ENCODE results near the gene PTBP1.

DNA sequence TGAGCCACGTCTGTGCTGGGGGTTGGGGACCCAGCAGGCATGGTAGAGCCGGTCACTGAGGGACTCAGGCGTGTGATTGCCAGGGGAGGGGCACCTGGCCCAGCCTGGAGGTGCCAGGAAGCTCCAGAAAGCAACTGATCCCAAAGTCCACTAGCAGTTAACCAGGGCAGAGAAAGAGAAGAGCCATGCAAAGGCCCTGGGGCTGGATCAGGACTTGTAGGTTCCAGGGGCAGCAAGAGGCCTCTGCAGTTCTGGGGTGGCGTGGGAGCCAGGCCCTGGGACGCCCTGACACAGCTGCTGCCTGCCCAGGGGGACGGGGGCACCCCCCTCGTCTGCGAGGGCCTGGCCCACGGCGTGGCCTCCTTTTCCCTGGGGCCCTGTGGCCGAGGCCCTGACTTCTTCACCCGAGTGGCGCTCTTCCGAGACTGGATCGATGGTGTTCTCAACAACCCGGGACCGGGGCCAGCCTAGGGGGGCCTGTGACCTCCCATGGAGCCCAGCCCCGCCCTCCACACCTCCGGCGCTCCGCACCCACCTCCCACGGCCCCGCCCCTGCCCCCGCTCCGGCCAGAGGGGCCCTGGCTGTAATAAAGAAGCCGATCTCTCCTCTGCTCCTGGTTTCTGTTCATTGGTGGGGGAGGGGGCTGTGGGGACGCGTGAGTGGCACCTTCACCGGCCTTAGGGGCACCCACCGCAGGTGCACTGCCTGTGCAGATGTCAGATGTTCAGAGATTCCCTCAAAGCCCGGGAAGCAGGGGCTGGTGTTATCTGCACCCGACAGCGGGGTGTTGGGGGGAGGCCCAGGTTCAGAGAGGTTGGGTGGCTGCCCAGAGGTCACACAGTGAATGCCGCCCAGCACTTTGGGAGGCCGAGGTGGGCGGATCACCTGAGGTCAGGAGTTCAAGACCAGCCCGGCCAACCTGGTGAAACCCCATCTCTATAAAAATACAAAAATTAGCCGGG is 34.4 kb downstream of the PTBP1 start:
- no peak for TF ChIP-seq NBN (IDR thresholded peaks at IDR 0.05; ENCODE audit: low read depth)
- no peak for TF ChIP-seq EP300 (IDR thresholded peaks at IDR 0.05; ENCODE audit: low read length)
- TF ChIP-seq, protein P1, sequence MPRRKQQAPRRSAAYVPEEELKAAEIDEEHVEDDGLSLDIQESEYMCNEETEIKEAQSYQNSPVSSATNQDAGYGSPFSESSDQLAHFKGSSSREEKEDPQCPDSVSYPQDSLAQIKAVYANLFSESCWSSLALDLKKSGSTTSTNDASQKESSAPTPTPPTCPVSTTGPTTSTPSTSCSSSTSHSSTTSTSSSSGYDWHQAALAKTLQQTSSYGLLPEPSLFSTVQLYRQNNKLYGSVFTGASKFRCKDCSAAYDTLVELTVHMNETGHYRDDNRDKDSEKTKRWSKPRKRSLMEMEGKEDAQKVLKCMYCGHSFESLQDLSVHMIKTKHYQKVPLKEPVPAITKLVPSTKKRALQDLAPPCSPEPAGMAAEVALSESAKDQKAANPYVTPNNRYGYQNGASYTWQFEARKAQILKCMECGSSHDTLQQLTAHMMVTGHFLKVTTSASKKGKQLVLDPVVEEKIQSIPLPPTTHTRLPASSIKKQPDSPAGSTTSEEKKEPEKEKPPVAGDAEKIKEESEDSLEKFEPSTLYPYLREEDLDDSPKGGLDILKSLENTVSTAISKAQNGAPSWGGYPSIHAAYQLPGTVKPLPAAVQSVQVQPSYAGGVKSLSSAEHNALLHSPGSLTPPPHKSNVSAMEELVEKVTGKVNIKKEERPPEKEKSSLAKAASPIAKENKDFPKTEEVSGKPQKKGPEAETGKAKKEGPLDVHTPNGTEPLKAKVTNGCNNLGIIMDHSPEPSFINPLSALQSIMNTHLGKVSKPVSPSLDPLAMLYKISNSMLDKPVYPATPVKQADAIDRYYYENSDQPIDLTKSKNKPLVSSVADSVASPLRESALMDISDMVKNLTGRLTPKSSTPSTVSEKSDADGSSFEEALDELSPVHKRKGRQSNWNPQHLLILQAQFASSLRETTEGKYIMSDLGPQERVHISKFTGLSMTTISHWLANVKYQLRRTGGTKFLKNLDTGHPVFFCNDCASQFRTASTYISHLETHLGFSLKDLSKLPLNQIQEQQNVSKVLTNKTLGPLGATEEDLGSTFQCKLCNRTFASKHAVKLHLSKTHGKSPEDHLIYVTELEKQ (CRISPR knock-in tag; IDR thresholded peaks at IDR 0.05), result no peak
- TF ChIP-seq ZNF76 (CRISPR knock-in tag; IDR thresholded peaks at IDR 0.05; ENCODE audit: borderline replicate concordance), result no peak
- no peak for TF ChIP-seq NFE2 (IDR thresholded peaks at IDR 0.05; ENCODE audit: low read depth)
- no peak for TF ChIP-seq L3MBTL2 (IDR thresholded peaks at IDR 0.05)
- TF ChIP-seq KLF10 (CRISPR knock-in tag; IDR thresholded peaks at IDR 0.05), result no peak
- no peak for TF ChIP-seq ZNF282 (CRISPR knock-in tag; IDR thresholded peaks at IDR 0.05)
- TF ChIP-seq, protein P2, sequence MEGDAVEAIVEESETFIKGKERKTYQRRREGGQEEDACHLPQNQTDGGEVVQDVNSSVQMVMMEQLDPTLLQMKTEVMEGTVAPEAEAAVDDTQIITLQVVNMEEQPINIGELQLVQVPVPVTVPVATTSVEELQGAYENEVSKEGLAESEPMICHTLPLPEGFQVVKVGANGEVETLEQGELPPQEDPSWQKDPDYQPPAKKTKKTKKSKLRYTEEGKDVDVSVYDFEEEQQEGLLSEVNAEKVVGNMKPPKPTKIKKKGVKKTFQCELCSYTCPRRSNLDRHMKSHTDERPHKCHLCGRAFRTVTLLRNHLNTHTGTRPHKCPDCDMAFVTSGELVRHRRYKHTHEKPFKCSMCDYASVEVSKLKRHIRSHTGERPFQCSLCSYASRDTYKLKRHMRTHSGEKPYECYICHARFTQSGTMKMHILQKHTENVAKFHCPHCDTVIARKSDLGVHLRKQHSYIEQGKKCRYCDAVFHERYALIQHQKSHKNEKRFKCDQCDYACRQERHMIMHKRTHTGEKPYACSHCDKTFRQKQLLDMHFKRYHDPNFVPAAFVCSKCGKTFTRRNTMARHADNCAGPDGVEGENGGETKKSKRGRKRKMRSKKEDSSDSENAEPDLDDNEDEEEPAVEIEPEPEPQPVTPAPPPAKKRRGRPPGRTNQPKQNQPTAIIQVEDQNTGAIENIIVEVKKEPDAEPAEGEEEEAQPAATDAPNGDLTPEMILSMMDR (IDR thresholded peaks at IDR 0.05 in 2 of 3, conservative IDR thresholded peaks at IDR 0.05 in 1 of 3; ENCODE audit: insufficient read depth in 2 of 3, low read depth in 1 of 3, low read length in 3 of 3), result no peak
- no peak for TF ChIP-seq POLR2AphosphoS5 (IDR thresholded peaks at IDR 0.05; ENCODE audit: control insufficient read depth, insufficient read depth, low read depth, low read length)
- no peak for TF ChIP-seq PTRF (tag; IDR thresholded peaks at IDR 0.05)
- TF ChIP-seq ZFP30 (CRISPR knock-in tag; IDR thresholded peaks at IDR 0.05; ENCODE audit: borderline replicate concordance), result no peak
- no peak for TF ChIP-seq BRCA1 (IDR thresholded peaks at IDR 0.05)
- TF ChIP-seq BRCA1 (CRISPR knock-in tag; IDR thresholded peaks at IDR 0.05), result no peak
- TF ChIP-seq LEF1 (IDR thresholded peaks at IDR 0.05), result no peak

All from K562 (cell line).